DMS79 treated with DMSO at 0.1 percent for 48 hours (cell line): ENCODE measurements around the gene ATOSA.

ENCODE experiments used
- DNase-seq: peaks from one replicate; lab custom pipeline; 2025; lab: John Stamatoyannopoulos, UW

Gene ATOSA

DNA sequence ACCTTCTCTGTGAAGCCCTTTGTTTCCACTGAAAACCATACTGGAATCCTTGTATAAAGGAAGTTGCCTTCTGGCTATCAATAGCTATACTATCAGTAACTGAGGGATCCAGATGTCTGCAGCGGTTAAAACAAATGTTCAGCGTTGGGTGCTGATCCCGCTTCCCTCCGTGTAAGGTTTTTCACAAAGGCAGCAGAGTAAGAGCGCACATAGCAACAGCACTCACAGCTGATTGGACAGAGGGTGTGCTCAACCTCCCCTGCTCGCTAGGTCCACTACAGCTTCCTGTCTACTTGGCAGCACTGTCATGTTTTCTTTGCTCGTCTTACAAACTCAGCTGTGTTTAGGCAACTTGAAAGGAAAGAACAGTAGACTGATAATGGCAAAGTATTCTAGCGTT is 27.3 kb downstream of the ATOSA start:
- DNase-seq = no peak

DNA sequence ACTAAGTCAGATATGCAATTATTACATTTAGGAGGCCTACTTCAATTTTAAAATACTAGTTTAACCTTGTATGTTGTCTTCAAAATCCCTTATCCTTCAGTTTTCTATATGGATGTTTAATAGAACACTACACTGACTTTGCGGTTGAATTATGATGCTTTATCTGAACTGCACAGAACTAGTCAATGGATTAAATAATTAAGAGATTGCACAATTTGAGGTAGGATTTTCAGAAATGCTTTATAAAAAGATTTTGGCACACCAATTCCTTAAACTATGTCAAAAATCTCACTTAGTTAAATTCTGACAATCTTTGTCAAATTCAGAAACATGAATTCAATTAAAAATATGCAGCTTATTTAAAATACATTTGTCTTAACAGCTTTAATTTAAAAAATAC is 28.1 kb downstream of the ATOSA start:
- no peak for DNase-seq

DNA sequence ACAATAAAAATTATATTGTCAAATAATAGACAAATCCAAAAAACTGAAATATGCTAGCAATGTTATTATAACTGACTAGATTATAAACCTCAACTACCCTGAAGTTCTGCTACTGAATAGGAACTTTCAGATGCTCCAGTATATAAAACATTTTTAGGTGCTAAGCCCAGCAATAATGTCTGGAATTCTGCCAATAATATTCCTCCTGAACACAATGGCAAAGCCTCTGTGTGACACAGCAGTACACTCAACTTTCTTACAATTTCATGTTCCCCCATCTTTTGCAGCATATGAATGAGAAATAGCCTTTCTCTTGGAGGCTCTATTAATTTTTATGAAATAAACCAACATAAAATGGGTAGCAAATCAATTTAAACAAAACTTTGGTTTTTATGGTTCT is 29.5 kb downstream of the ATOSA start:
- DNase-seq = no peak

DNA sequence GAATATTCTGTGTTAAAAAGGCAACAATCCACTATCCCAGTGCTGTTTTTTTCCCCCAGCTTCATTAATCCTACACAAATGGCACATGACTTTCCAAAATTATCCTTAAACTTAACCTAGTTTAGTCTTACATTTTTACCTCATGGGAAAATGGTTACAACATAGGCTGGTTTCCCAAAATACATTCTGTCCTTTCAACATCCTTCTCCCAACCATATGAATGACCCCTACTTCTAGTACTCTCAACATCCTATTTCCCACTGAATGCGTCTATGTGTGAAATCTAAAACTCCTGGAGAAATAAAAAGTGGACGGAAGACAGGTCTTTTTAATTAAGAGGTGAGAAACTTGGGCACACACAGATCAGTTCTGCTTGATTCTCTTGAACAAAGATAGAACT is 33.3 kb downstream of the ATOSA start:
- DNase-seq = no peak

DNA sequence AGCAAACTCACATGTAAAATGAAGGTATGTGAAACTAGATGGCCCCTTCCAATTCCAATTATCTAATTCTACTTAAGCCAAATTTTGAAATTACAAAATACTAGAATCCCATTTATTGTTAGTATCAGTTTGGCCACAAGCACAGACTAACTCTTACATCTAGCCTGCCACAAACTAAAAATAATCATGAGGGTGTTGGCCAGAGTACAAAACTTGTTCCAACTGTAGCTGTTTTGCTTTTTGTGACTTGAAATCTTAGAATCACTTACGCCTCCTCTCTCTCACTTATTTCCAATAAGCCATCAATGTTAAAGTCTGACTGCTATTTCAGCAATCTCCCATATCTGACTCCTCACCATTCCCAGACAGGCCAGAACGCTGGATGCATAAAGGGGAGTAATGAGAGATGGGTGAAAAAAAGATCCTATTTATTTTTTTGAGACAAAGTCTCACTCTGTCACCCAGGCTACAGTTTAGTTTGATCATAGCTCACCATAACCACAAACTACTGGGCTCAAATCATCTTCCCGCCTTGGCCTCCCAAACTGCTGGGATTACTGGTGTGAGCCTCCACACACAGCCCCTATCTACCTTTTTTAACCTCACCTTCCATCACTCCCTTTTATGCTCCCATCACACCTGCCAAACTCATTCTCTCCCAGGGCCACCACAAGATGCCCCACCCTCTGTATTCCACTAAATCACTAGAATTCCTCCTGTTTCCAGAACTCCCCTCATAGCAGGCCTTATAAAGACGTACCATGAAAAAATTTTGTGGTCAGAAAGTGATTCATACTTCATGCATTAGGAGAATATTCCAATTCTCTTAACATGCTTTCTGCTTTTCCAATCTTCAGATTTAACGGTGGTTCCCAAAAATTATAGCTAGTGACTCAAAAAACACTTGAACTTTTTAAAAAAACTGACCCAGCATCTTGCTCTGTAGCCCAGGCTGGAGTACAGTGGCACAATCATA is 36.5 kb downstream of the ATOSA start:
- no peak for DNase-seq

GRCh38 chr15:52636459-52636858 is 42.7 kb downstream of the ATOSA start:
- no peak for DNase-seq

- no peak for DNase-seq
Measured at GRCh38 chr15:52635908-52636307, 43.3 kb downstream of the ATOSA start.
